ENCODE measurements around the gene SLC17A9. TPM values are rescaled to one million over a fixed set of nuclear protein-coding genes. Genes with fewer than 3 reads are reported as not detected.
"Not testable (repeated sequence)": the region's sequence is repeated elsewhere in the genome, so short reads cannot be mapped to it uniquely, and the experiment has no call there.

Gene SLC17A9
- total and polyA plus RNA-seq, 8 donors, result 0.63 to 7.7 (median 3.1) TPM

- no peaks in the 10 kb centered on the region for H3K4me1 ChIP-seq
- FAIRE-seq (no peak), DNase-seq (peak in 1 of 6 donors; percentile 17), ATAC-seq (no peak)
- intact Hi-C loops (cut with DNase I), result no loop called here
- no peaks in the 10 kb centered on the region for H3K9me3 ChIP-seq
- H3K27ac ChIP-seq, result no peak overlapping the region
- WGBS, 2 donors, result 65 to 71% methylated on average over 43 of the region's 43 CpGs
- TF ChIP-seq CTCF (IDR thresholded peaks at IDR 0.05), result no peak
- no peak overlapping the region for H3K4me3 ChIP-seq
- H3K27me3 ChIP-seq, result no peaks in the 10 kb centered on the region
- H3K36me3 ChIP-seq, result no peaks in the 10 kb centered on the region
Observed at GRCh38 chr20:62959101-62959971, 6.8 kb downstream of the SLC17A9 start.

DNA sequence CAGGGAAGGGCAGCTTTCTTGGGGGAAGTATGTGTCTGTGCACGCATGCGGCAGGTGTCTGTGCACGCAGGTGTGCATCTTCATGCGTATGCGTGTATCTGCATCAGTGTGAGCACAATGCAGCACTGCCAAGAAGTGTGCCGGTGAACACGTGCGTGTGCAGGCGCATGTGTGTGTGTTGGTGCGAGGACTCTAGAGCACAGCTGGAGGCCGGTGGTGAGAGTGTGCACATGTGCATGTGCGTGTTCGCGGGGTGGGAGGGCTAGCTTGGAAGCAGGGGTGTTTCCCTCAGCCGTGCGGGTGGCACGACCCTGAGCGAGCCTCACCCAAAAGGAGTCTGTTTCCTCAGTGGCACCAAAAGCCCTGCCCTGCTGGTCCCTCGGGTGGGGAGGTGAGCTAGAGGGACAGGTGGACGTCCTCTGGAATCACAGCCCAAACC, 7.5 kb downstream of the SLC17A9 start:
- FAIRE-seq (no peak), DNase-seq (peak in 2 of 6 donors; percentile 8 to 47), ATAC-seq (no peak)
- no peaks in the 10 kb centered on the region for H3K36me3 ChIP-seq
- WGBS, 2 donors, result 76 to 93% methylated on average over 20 of the region's 20 CpGs
- H3K27ac ChIP-seq, result no peak overlapping the region
- intact Hi-C loops (cut with DNase I), result no loop called here
- H3K4me3 ChIP-seq, result no peak overlapping the region
- H3K9me3 ChIP-seq, result no peaks in the 10 kb centered on the region
- H3K4me1 ChIP-seq, result no peaks in the 10 kb centered on the region
- H3K27me3 ChIP-seq, result no peaks in the 10 kb centered on the region
- TF ChIP-seq CTCF (IDR thresholded peaks at IDR 0.05), result no peak

DNA sequence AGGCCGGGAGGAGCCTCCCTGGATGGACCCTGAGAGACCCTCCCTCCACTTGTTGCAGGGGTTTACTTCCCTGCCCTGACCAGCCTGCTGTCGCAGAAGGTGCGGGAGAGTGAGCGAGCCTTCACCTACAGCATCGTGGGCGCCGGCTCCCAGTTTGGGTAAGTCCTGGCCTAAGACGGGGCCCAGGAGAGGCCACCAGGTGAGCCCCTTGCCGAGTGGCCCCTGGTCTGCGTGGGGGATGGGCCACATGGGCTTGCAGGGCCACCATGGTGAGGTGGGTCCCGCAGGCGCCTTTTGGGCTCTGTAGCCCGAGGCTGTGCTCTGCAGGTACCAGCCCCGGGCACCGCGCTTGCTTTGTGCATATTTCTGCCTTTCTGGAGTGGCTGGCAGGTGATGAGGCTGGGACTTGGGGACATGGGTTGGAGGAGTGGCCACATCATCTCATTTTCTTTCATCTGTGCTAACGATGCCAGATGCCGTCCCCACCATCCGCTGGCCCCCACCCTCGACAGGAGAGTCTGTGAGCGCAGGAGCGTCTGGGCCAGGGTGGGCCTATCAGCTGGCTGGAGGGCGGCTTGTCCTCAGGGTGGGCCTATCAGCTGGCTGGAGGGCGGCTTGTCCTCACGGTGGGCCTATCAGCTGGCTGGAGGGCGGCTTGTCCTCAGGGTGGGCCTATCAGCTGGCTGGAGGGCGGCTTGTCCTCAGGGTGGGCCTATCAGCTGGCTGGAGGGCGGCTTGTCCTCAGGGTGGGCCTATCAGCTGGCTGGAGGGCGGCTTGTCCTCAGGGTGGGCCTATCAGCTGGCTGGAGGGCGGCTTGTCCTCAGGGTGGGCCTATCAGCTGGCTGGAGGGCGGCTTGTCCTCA, 8.2 kb downstream of the SLC17A9 start:
- intact Hi-C loops (cut with DNase I); FAIRE-seq; H3K27me3 ChIP-seq; H3K4me1 ChIP-seq; H3K36me3 ChIP-seq; ATAC-seq; H3K4me3 ChIP-seq; H3K9me3 ChIP-seq; H3K27ac ChIP-seq: not testable (repeated sequence)
- 81 to 90% methylated on average over 23 to 27 of the region's 31 CpGs for WGBS, 2 donors
- peak in 1 of 6 donors; percentile 65 for DNase-seq

DNA sequence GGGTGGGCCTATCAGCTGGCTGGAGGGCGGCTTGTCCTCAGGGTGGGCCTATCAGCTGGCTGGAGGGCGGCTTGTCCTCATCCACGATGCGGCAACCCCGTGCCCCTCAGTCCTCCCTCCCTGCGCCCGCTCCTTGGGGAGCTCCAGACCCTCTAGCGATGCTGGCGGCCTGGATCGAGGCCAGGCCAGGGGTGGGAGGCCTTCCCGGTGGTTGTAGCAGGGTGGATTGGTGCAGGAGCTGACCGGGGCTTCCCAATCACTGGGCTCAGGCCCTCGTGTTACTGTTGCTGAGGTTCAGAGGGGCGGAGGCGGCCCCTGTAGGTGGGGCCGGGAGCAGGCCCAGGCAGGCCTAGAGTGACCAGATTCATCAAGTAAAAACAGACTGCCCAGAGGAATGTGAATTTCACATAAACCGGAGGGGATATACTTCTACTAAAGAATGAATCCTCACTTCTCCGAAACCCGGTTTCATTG, 8.8 kb downstream of the SLC17A9 start:
- DNase-seq (peak in 1 of 6 donors; percentile 45), ATAC-seq (no peak), FAIRE-seq (no peak)
- Histone ChIP-seq H3K36me3 (no peaks in the 10 kb centered on the region), H3K4me3 (no peak overlapping the region), H3K4me1 (no peaks in the 10 kb centered on the region), H3K27me3 (no peaks in the 10 kb centered on the region), H3K9me3 (no peaks in the 10 kb centered on the region), H3K27ac (no peak overlapping the region)
- intact Hi-C loops (cut with DNase I), result no loop called here
- WGBS, 2 donors, result 79 to 83% methylated on average over 19 of the region's 19 CpGs
- no peak for TF ChIP-seq CTCF (IDR thresholded peaks at IDR 0.05)

- Histone ChIP-seq H3K27me3 (no peaks in the 10 kb centered on the region), H3K9me3 (no peaks in the 10 kb centered on the region), H3K4me1 (no peaks in the 10 kb centered on the region), H3K36me3 (no peaks in the 10 kb centered on the region), H3K27ac (no peak overlapping the region), H3K4me3 (no peak overlapping the region)
- no peak for FAIRE-seq
- no peak for ATAC-seq
- WGBS, 2 donors, result 86 to 93% methylated on average over 5 to 8 of the region's 8 CpGs
- peak in 1 of 6 donors; percentile 36 for DNase-seq
- no peak for TF ChIP-seq CTCF (IDR thresholded peaks at IDR 0.05)
- intact Hi-C loops (cut with DNase I), result no loop called here
Observed at GRCh38 chr20:62961799-62962198, 9.3 kb downstream of the SLC17A9 start.
